Endometrial microvascular endothelial cells (primary cell): ENCODE data around the gene CEP170B. TPM values are rescaled to one million over a fixed set of nuclear protein-coding genes. Genes with fewer than 3 reads are reported as not detected.

Experiments
- total RNA-seq: library from RNA; depleted of rRNA; stranded (reverse); fragments of >200 nt; gene quantifications from one replicate; pipeline ENCODE4 v1.2.3, GENCODE V29; 2015; ENCODE audit errors: inconsistent ontology term

The CEP170B gene
- total RNA-seq, 1 donor from 2014 or later: 20.1 TPM

Other genes starting within 250 kb of the CEP170B start
- 79.4 TPM for gene INF2, start 175.7 kb upstream of the CEP170B start, total RNA-seq
- gene ADSS1, start 141.0 kb upstream of the CEP170B start, total RNA-seq: not detected
- 250 TPM for gene SIVA1, start 112.1 kb upstream of the CEP170B start, total RNA-seq
- 181 TPM for gene AKT1, start 69.5 kb upstream of the CEP170B start, total RNA-seq
- gene ZBTB42, start 64.2 kb upstream of the CEP170B start, total RNA-seq: 3.1 TPM
- not detected for gene PLD4, start 59.6 kb downstream of the CEP170B start, total RNA-seq
- gene AHNAK2, start 113.1 kb downstream of the CEP170B start, total RNA-seq: 41.5 TPM
- 5.0 TPM for gene CLBA1, start 120.5 kb downstream of the CEP170B start, total RNA-seq
- 58.8 TPM for gene CDCA4, start 155.8 kb downstream of the CEP170B start, total RNA-seq
- gene GPR132, start 200.2 kb downstream of the CEP170B start, total RNA-seq: not detected